SK-N-SH (cell line): Measurements from ENCODE around the gene TRIM58. TPM values are rescaled to one million over a fixed set of nuclear protein-coding genes. Genes with fewer than 3 reads are reported as not detected.

Experiments
- CTCF ChIA-PET: fragments of 300-600, 350-600 bp; formaldehyde crosslinking; extraction: SDS; loops from one replicate; lab custom pipeline; 2021; lab: Yijun Ruan, JAX
- POLR2A ChIA-PET: fragments of 350-600 bp; sonication (Branson Sonifier 250); formaldehyde crosslinking; extraction: SDS; loops from one replicate; lab custom pipeline; 2020; ENCODE audit warnings: antibody characterized with exemption, inconsistent platforms; lab: Yijun Ruan, JAX
- DNase-seq: peaks from one replicate; pipeline ENCODE4 v3.0.0; 2012
- H2AFZ ChIP-seq: fragments of 200-600 bp; sonication (generic); 2 replicates; pipeline ENCODE4 v1.8.1; 2016; ENCODE audit warnings: antibody characterized with exemption, mild to moderate bottlenecking, low read depth
- H3F3A ChIP-seq: fragments of 200-600 bp; sonication (generic); replicated peaks from 2 replicates; pipeline ENCODE3; 2016; ENCODE audit warnings: antibody characterized with exemption, mild to moderate bottlenecking; ENCODE audit not compliant: insufficient read depth
- H3K27ac ChIP-seq, 2 experiments: fragments of 200-500 bp in 1 of 2; fragments of 200-600 bp in 1 of 2; sonication (Bioruptor generic) in 1 of 2; sonication (generic), shearing (Covaris generic) in 1 of 2; 2 replicates each; pipeline versions ENCODE4 v1.5.1 to v1.6.1; 2014 to 2016; ENCODE audit warnings: low read depth in 2 of 2, inconsistent platforms in 1 of 2, low read length in 1 of 2, mild to moderate bottlenecking in 1 of 2, mixed read lengths in 1 of 2
- H3K27me3 ChIP-seq: fragments of 200-600 bp; sonication (generic), shearing (Covaris generic); 2 replicates; pipeline ENCODE4 v1.6.1; 2016; ENCODE audit warnings: mixed run types; ENCODE audit not compliant: insufficient read depth
- H3K36me3 ChIP-seq, 2 experiments: fragments of 200-500 bp in 1 of 2; fragments of 200-600 bp in 1 of 2; sonication (Bioruptor generic) in 1 of 2; sonication (generic) in 1 of 2; replicated peaks in 1 of 2; 2 replicates each; pipeline versions ENCODE3 to v1.5.1; 2014 to 2016; ENCODE audit warnings: low read length in 1 of 2, mild to moderate bottlenecking in 1 of 2; ENCODE audit not compliant: insufficient read depth in 2 of 2, control insufficient read depth in 1 of 2
- H3K4me1 ChIP-seq, 2 experiments: fragments of 200-500 bp in 1 of 2; fragments of 200-600 bp in 1 of 2; sonication (Bioruptor generic) in 1 of 2; sonication (generic), shearing (Covaris generic) in 1 of 2; 2 replicates each; pipeline versions ENCODE4 v1.5.1 to v1.6.1; 2014 to 2016; ENCODE audit warnings: low read depth in 1 of 2, low read length in 1 of 2, mixed run types in 1 of 2; ENCODE audit not compliant: insufficient read depth in 2 of 2, control insufficient read depth in 1 of 2
- H3K4me2 ChIP-seq: fragments of 200-600 bp; sonication (generic), shearing (Covaris generic); 2 replicates; pipeline ENCODE4 v1.6.1; 2017; ENCODE audit warnings: mixed run types
- H3K4me3 ChIP-seq, 2 experiments: fragments of 200-500 bp in 1 of 2; fragments of 200-600 bp in 1 of 2; sonication (Bioruptor generic) in 1 of 2; sonication (generic), shearing (Covaris generic) in 1 of 2; 2 replicates each; pipeline versions ENCODE4 v1.5.1 to v1.8.1; 2014 to 2016; ENCODE audit warnings: low read depth in 2 of 2, inconsistent platforms in 1 of 2, low read length in 1 of 2, mild to moderate bottlenecking in 1 of 2, mixed read lengths in 1 of 2, moderate library complexity in 1 of 2
- H3K79me2 ChIP-seq: fragments of 200-600 bp; sonication (generic); 2 replicates; pipeline ENCODE4 v1.8.1; 2017; ENCODE audit warnings: mild to moderate bottlenecking; ENCODE audit not compliant: insufficient read depth
- H3K9ac ChIP-seq: fragments of 200-600 bp; sonication (generic); 2 replicates; pipeline ENCODE4 v1.6.1; 2017; ENCODE audit warnings: mixed run types
- H3K9me2 ChIP-seq: fragments of 200-600 bp; sonication (generic); 2 replicates; pipeline ENCODE4 v1.6.1; 2017; ENCODE audit warnings: mixed run types
- H3K9me3 ChIP-seq: fragments of 200-600 bp; sonication (generic); 2 replicates; pipeline ENCODE4 v1.6.1; 2017; ENCODE audit warnings: mixed run types, mild to moderate bottlenecking, moderate library complexity
- H4K20me1 ChIP-seq: fragments of 200-600 bp; sonication (generic); 2 replicates; pipeline ENCODE4 v1.6.1; 2017; ENCODE audit warnings: mild to moderate bottlenecking, mixed run types; ENCODE audit not compliant: insufficient read depth
- EZH2phosphoT487 ChIP-seq: fragments of 200-600 bp; sonication (generic); IDR thresholded peaks from 2 replicates; pipeline ENCODE4 v1.6.1; 2017; ENCODE audit warnings: low read depth, mixed run types, mild to moderate bottlenecking, antibody characterized with exemption, moderate library complexity, borderline replicate concordance
- FOXM1 ChIP-seq: IDR thresholded peaks from 2 replicates; pipeline ENCODE4 v1.4.0; 2012; ENCODE audit warnings: low read depth, mild to moderate bottlenecking
- GATA2 ChIP-seq: sonication (generic); formaldehyde crosslinking; IDR thresholded peaks from 2 replicates; pipeline ENCODE4 v1.5.0; 2020; ENCODE audit warnings: mild to moderate bottlenecking, missing genetic modification reagents
- JUND ChIP-seq: IDR thresholded peaks from 2 replicates; pipeline ENCODE4 v1.4.0; 2012
- MEF2A ChIP-seq: IDR thresholded peaks from 2 replicates; pipeline ENCODE4 v1.4.0; 2012; ENCODE audit warnings: low read depth, borderline replicate concordance
- NFIC ChIP-seq: IDR thresholded peaks from 2 replicates; pipeline ENCODE4 v1.4.0; 2012; ENCODE audit warnings: borderline replicate concordance
- NRF1 ChIP-seq: IDR thresholded peaks from 2 replicates; pipeline ENCODE4 v1.6.1; 2012; ENCODE audit warnings: low read depth, mild to moderate bottlenecking, low read length
- RAD21 ChIP-seq: IDR thresholded peaks from 2 replicates; pipeline ENCODE4 v1.6.1; 2012; ENCODE audit warnings: mild to moderate bottlenecking, low read length
- RCOR1 ChIP-seq: fragments of 150-350 bp; IDR thresholded peaks from 2 replicates; pipeline ENCODE4 v1.6.1; 2017; ENCODE audit warnings: antibody characterized with exemption, low read length
- RFX5 ChIP-seq: IDR thresholded peaks from 2 replicates; pipeline ENCODE4 v1.6.1; 2012; ENCODE audit warnings: mild to moderate bottlenecking, improper control_type of control experiment, low read length
- TAF1 ChIP-seq: IDR thresholded peaks from 2 replicates; pipeline ENCODE4 v1.6.1; 2012; ENCODE audit warnings: low read depth, mild to moderate bottlenecking, low read length, moderate library complexity, borderline replicate concordance
- USF1 ChIP-seq: IDR thresholded peaks from 2 replicates; pipeline ENCODE4 v1.4.0; 2012; ENCODE audit warnings: low read depth, borderline replicate concordance
- USF2 ChIP-seq: fragments of 150-350 bp; IDR thresholded peaks from 2 replicates; pipeline ENCODE4 v1.6.1; 2017; ENCODE audit warnings: antibody characterized with exemption, low read length, low read depth, borderline replicate concordance
- WGBS: methylation state at CpG from one replicate; pipeline ENCODE4 v1.1.6; 2017; ENCODE audit warnings: low lambda C conversion rate; 5-methylcytosine and 5-hydroxymethylcytosine counted together
- polyA plus RNA-seq, 3 experiments: library from polyadenylated mRNA; depleted of rRNA; stranded (reverse); fragments of >200 nt; gene quantifications; 2 replicates each; pipeline ENCODE4 v1.2.3, GENCODE V29; 2012

Gene TRIM58
- polyA plus RNA-seq, 1 of the 3 experiments (the other 2 are of a cell fraction): 0.35 TPM

DNA sequence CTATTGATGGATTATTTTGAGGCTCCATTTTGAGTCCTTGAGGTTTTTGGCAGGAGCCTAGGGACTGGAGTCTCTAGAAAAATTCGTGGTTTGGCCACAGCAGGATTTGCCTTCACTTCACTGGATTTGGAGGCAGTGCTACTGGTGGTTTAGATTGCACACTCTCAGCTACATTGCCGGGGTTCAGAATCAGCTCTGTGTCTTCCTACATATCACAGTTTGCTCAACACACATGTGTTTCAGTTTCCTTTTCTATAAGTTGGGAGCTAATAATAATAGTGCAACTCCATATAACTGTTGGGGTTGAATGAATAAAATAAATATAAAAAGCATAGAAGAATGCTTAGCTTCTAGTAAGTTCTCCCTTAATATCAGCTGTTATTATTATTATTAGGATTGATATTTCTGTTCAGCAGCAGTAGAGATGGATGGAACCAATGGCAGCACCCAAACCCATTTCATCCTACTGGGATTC is 38.2 kb downstream of the TRIM58 start, which contains the start of gene OR2W3:
Gene OR2W3 (plus strand): TSS at position 425 of the 475 bp plus-strand sequence. CDS start 0 bp downstream, at position 425.
- Histone ChIP-seq H3K27me3 (no peaks in the 10 kb centered on the region; the same call in 1 of the 2 replicates), H3K9ac (no peak within 1 kb of the TSS), H2AFZ (no peak within 1 kb of the TSS), H3K4me2 (no peak within 1 kb of the TSS), H3K4me3 (no peak within 1 kb of the TSS), H3K9me2 (no peaks in the 10 kb centered on the region), H3F3A (no peaks in the 10 kb centered on the region), H4K20me1 (no peaks in the 10 kb centered on the region), H3K27ac (no peak within 1 kb of the TSS), H3K79me2 (no peaks in the 10 kb centered on the region), H3K36me3 (no peaks in the 10 kb centered on the region), H3K4me1 (no peaks in the 10 kb centered on the region), H3K9me3 (no peaks in the 10 kb centered on the region)
- no peak for DNase-seq
- CTCF ChIA-PET: no interaction called here
- POLR2A ChIA-PET: no interaction called here
- 0% methylated on average over 2 of the region's 2 CpGs for WGBS
- TF ChIP-seq RCOR1 (no peak), USF2 (no peak), FOXM1 (no peak), NFIC (no peak), GATA2 (CRISPR knock-in tag) (no peak), TAF1 (no peak), USF1 (no peak)

DNA sequence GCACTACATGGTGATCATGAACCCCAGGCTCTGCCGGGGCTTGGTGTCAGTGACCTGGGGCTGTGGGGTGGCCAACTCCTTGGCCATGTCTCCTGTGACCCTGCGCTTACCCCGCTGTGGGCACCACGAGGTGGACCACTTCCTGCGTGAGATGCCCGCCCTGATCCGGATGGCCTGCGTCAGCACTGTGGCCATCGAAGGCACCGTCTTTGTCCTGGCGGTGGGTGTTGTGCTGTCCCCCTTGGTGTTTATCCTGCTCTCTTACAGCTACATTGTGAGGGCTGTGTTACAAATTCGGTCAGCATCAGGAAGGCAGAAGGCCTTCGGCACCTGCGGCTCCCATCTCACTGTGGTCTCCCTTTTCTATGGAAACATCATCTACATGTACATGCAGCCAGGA is 39.0 kb downstream of the TRIM58 start:
- DNase-seq: no peak
- no peak overlapping the region for H3K4me3 ChIP-seq
- H3K27me3 ChIP-seq: no peaks in the 10 kb centered on the region; the same call in 1 of the 2 replicates
- no peak for TF ChIP-seq MEF2A
- no peak for TF ChIP-seq JUND
- TF ChIP-seq TAF1: no peak
- no peak for TF ChIP-seq RAD21
- TF ChIP-seq USF1: no peak
- no peak for TF ChIP-seq EZH2phosphoT487
- no peak for TF ChIP-seq NFIC
- TF ChIP-seq NRF1: no peak
- no peak for TF ChIP-seq USF2
- TF ChIP-seq RFX5: no peak
- no peak for TF ChIP-seq RCOR1
- H3K9ac ChIP-seq: no peak overlapping the region
- H3K9me2 ChIP-seq: no peaks in the 10 kb centered on the region
- 16% methylated on average over 8 of the region's 14 CpGs for WGBS
- no peaks in the 10 kb centered on the region for H4K20me1 ChIP-seq
- no peak overlapping the region for H3K4me2 ChIP-seq
- POLR2A ChIA-PET: no interaction called here
- H3K27ac ChIP-seq: no peak overlapping the region
- H3K36me3 ChIP-seq: no peaks in the 10 kb centered on the region
- H3F3A ChIP-seq: no peaks in the 10 kb centered on the region
- H3K79me2 ChIP-seq: no peaks in the 10 kb centered on the region
- no peaks in the 10 kb centered on the region for H3K9me3 ChIP-seq
- no peaks in the 10 kb centered on the region for H3K4me1 ChIP-seq
- CTCF ChIA-PET: no interaction called here
- H2AFZ ChIP-seq: no peak overlapping the region
